Measurements from ENCODE around the gene FEN1. TPM values are rescaled to one million over a fixed set of nuclear protein-coding genes. Genes with fewer than 3 reads are reported as not detected.
A peak's percentile ranks its signal among the peaks of the same experiment; 100 is the strongest.

Gene FEN1
- total and polyA plus RNA-seq, 2 of the 13 experiments (the other 11 are each of a cell fraction or from before 2014, with no cell fraction given): 12.4 to 102 TPM

- TF ChIP-seq CHCHD3 (CRISPR knock-in tag; IDR thresholded peaks at IDR 0.05) (no peak), ZNF441 (CRISPR knock-in tag; IDR thresholded peaks at IDR 0.05; ENCODE audit: borderline replicate concordance) (no peak), ZNF276 (CRISPR knock-in tag; IDR thresholded peaks at IDR 0.05; ENCODE audit: low read depth) (no peak), TFDP1 (CRISPR knock-in tag; IDR thresholded peaks at IDR 0.05; ENCODE audit: borderline replicate concordance) (peak; percentile 43; the same call in 1 of the 2 replicates), PBX2 (CRISPR knock-in tag; IDR thresholded peaks at IDR 0.05) (no peak), SP2 (CRISPR knock-in tag; IDR thresholded peaks at IDR 0.05) (no peak), RFX3 (CRISPR knock-in tag; IDR thresholded peaks at IDR 0.05) (no peak), ZNF546 (CRISPR knock-in tag; conservative IDR thresholded peaks at IDR 0.05) (no peak), TP53 (CRISPR knock-in tag; conservative IDR thresholded peaks at IDR 0.05) (no peak), ZNF782 (CRISPR knock-in tag; IDR thresholded peaks at IDR 0.05; ENCODE audit: borderline replicate concordance) (no peak), ZNF740 (CRISPR knock-in tag; IDR thresholded peaks at IDR 0.05) (no peak), HOXD1 (CRISPR knock-in tag; IDR thresholded peaks at IDR 0.05) (no peak), ZNF792 (CRISPR knock-in tag; IDR thresholded peaks at IDR 0.05) (no peak), TIGD3 (CRISPR knock-in tag; IDR thresholded peaks at IDR 0.05; ENCODE audit: borderline replicate concordance) (no peak), ZNF672 (CRISPR knock-in tag; IDR thresholded peaks at IDR 0.05) (no peak), ZNF770 (CRISPR knock-in tag; IDR thresholded peaks at IDR 0.05) (peak; percentile 80), PHF8 (CRISPR knock-in tag; IDR thresholded peaks at IDR 0.05) (peak; percentile 45; the same call in 1 of the 2 replicates), ZXDC (CRISPR knock-in tag; IDR thresholded peaks at IDR 0.05) (no peak), CENPX (CRISPR knock-in tag; IDR thresholded peaks at IDR 0.05) (no peak)
These were observed 36.1 kb downstream of the FEN1 start (continued) for GRCh38 chr11:61828629-61829407.
